ENCODE results near the gene JAKMIP1. TPM values are rescaled to one million over a fixed set of nuclear protein-coding genes. Genes with fewer than 3 reads are reported as not detected.

JAKMIP1 gene
- total RNA-seq, 1 donor from 2014 or later: 5.5 TPM

DNA sequence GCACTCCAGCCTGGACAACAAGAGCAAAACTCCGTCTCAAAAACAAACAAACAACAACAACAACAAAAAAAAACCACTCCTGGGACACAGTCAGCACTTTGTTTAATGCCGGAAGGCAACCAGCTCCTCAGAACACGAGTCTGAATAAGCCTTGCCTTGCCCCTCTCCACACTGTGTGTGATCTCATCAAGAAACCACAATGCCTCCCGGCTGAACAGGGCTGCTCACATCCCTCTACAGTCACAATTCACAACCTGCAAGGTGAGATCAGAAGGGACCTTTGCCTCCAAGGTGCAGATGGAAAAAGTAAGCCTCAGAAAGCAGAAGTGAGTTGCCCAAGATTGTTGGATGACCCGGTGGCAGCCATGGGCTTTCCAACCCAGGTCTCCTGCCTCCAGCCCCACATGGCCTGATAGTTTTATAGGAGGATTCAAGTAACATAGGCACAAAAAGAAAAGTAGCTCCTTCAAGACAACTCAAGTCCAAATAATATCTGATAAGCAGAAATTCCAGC, 80.8 kb downstream of the JAKMIP1 start:
- no peaks in the 10 kb centered on the region for H3K27me3 ChIP-seq
- H3K4me1 Mint-ChIP-seq: peaks cover 15% of the 10 kb centered on the region

DNA sequence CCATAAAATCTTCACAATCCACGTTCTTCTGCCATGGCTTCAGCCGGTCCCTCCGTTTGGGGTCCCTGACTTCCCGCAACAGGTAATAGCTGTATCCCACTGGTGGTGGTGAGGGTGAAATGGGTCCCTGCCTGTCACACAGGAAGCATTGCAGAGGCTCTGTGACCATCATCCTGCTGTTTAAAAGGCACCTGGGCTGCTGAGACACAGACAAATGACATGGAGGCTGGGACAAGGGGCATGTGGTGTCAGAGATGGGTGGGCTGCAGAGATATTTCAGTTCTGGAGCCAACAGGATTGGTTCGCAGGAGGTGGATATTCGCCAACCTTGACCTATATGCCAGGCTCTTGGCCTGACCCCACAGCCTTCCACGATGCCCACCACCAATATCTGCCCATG, 82.1 kb downstream of the JAKMIP1 start:
- peaks cover 12% of the 10 kb centered on the region for H3K27me3 Mint-ChIP-seq (ENCODE audit: insufficient read depth, low read depth)
- Histone ChIP-seq H4K20me1 (ENCODE audit: low read depth) (no peaks in the 10 kb centered on the region), H3K27me3 (no peaks in the 10 kb centered on the region), H3K4me3 (no peak overlapping the region), H3K36me3 (no peaks in the 10 kb centered on the region), H3F3A (ENCODE audit: low read depth) (no peaks in the 10 kb centered on the region), H3K79me2 (ENCODE audit: low read depth) (no peaks in the 10 kb centered on the region), H3K9ac (no peak overlapping the region), H3K27ac (no peak overlapping the region), H2AFZ (replicated peaks) (no peak overlapping the region), H3K9me3 (ENCODE audit: low read depth) (no peaks in the 10 kb centered on the region), H3K4me2 (no peak overlapping the region), H3K4me1 (peaks cover 7% of the 10 kb centered on the region)
- H3K4me1 Mint-ChIP-seq: peaks cover 14% of the 10 kb centered on the region
- H3K4me3 Mint-ChIP-seq: no peak overlapping the region
- no peaks in the 10 kb centered on the region for H3K36me3 Mint-ChIP-seq
- no peak overlapping the region for H3K27ac Mint-ChIP-seq
- no peaks in the 10 kb centered on the region for H3K9me3 Mint-ChIP-seq
- no peak for DNase-seq (ENCODE audit: low spot score)
- TF ChIP-seq EZH2phosphoT487 (IDR thresholded peaks at IDR 0.05) (no peak), EZH2 (IDR thresholded peaks at IDR 0.05) (no peak)
- TF ChIP-seq, protein P1, sequence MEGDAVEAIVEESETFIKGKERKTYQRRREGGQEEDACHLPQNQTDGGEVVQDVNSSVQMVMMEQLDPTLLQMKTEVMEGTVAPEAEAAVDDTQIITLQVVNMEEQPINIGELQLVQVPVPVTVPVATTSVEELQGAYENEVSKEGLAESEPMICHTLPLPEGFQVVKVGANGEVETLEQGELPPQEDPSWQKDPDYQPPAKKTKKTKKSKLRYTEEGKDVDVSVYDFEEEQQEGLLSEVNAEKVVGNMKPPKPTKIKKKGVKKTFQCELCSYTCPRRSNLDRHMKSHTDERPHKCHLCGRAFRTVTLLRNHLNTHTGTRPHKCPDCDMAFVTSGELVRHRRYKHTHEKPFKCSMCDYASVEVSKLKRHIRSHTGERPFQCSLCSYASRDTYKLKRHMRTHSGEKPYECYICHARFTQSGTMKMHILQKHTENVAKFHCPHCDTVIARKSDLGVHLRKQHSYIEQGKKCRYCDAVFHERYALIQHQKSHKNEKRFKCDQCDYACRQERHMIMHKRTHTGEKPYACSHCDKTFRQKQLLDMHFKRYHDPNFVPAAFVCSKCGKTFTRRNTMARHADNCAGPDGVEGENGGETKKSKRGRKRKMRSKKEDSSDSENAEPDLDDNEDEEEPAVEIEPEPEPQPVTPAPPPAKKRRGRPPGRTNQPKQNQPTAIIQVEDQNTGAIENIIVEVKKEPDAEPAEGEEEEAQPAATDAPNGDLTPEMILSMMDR (IDR thresholded peaks at IDR 0.05): no peak

More for the DNA sequence above, 80.8 kb downstream of the JAKMIP1 start:
- DNase-seq (ENCODE audit: low spot score): no peak
- H3K4me1 ChIP-seq: peaks cover 12% of the 10 kb centered on the region
- H4K20me1 ChIP-seq (ENCODE audit: low read depth): no peaks in the 10 kb centered on the region
- Mint-ChIP-seq H3K4me3 (no peak overlapping the region), H3K36me3 (no peaks in the 10 kb centered on the region), H3K27ac (no peak overlapping the region), H3K9me3 (no peaks in the 10 kb centered on the region), H3K27me3 (ENCODE audit: insufficient read depth, low read depth) (peaks cover 10% of the 10 kb centered on the region)
- H3K27ac ChIP-seq: no peak overlapping the region
- no peak overlapping the region for H3K9ac ChIP-seq
- no peaks in the 10 kb centered on the region for H3F3A ChIP-seq (ENCODE audit: low read depth)
- H3K36me3 ChIP-seq: no peaks in the 10 kb centered on the region
- no peak overlapping the region for H2AFZ ChIP-seq (replicated peaks)
- no peaks in the 10 kb centered on the region for H3K79me2 ChIP-seq (ENCODE audit: low read depth)
- no peak overlapping the region for H3K4me2 ChIP-seq
- no peak overlapping the region for H3K4me3 ChIP-seq
- H3K9me3 ChIP-seq (ENCODE audit: low read depth): no peaks in the 10 kb centered on the region
- TF ChIP-seq, protein P1 (IDR thresholded peaks at IDR 0.05): no peak
- TF ChIP-seq EZH2phosphoT487 (IDR thresholded peaks at IDR 0.05): no peak
- no peak for TF ChIP-seq EZH2 (IDR thresholded peaks at IDR 0.05)

DNA sequence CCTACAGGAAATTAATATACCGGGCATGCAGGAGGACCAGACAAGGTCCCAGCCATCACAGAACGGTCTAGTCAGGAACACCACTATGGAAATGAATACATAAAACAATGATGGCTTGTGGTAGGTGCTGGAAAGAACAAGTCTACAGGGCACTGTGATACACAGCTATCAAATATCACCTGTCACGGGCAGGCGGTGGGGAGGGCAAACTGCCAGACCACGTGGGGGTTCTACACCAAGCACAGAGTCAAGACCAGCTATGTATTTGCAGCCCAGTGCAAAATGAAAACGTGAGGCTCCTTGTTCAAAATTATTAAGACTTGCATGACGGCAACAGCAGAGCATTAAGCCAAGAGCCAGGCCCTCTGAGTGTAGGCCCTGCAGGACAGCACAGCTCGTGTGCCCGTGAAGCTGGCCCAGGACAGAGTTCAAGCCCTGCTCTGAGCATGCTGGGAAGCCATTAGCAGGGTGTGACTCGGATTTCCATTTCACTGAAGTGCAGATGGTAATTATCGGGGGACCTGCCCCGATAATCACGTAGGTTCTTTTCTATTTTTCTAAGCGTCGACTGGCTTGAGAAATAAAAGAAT, 83.6 kb downstream of the JAKMIP1 start:
- H3K27ac Mint-ChIP-seq: no peak overlapping the region
- Histone ChIP-seq H4K20me1 (ENCODE audit: low read depth) (no peaks in the 10 kb centered on the region), H3K9ac (no peak overlapping the region), H3K9me3 (ENCODE audit: low read depth) (no peaks in the 10 kb centered on the region), H3K27me3 (no peaks in the 10 kb centered on the region), H3K4me1 (peaks cover 6% of the 10 kb centered on the region), H3F3A (ENCODE audit: low read depth) (no peaks in the 10 kb centered on the region), H2AFZ (replicated peaks) (no peak overlapping the region), H3K4me3 (no peak overlapping the region), H3K79me2 (ENCODE audit: low read depth) (no peaks in the 10 kb centered on the region), H3K36me3 (no peaks in the 10 kb centered on the region), H3K27ac (no peak overlapping the region), H3K4me2 (no peak overlapping the region)
- no peak overlapping the region for H3K4me3 Mint-ChIP-seq
- no peaks in the 10 kb centered on the region for H3K9me3 Mint-ChIP-seq
- H3K27me3 Mint-ChIP-seq (ENCODE audit: insufficient read depth, low read depth): peaks cover 16% of the 10 kb centered on the region
- DNase-seq (ENCODE audit: low spot score): no peak
- H3K4me1 Mint-ChIP-seq: peaks cover 16% of the 10 kb centered on the region
- TF ChIP-seq EZH2phosphoT487 (IDR thresholded peaks at IDR 0.05) (no peak), EZH2 (IDR thresholded peaks at IDR 0.05) (no peak)
- TF ChIP-seq, protein P1 (IDR thresholded peaks at IDR 0.05): no peak
- no peaks in the 10 kb centered on the region for H3K36me3 Mint-ChIP-seq

Measured in neural progenitor cell (in vitro differentiated cells).